GM18526 (cell line): Measurements from ENCODE around the gene HTT.

ENCODE experiments used
- POLR2A ChIP-seq: IDR thresholded peaks from 3 replicates; pipeline ENCODE4 v1.6.1; 2011; ENCODE audit not compliant: insufficient read length; ENCODE audit errors: extremely low read depth

HTT gene

GRCh38 chr4:3232001-3232400, 157.5 kb downstream of the HTT start:
- TF ChIP-seq POLR2A, result no peak

GRCh38 chr4:3232871-3233271, 158.4 kb downstream of the HTT start:
- no peak for TF ChIP-seq POLR2A

GRCh38 chr4:3233391-3234071, 159.1 kb downstream of the HTT start:
- TF ChIP-seq POLR2A, result no peak

GRCh38 chr4:3234171-3235029, 159.9 kb downstream of the HTT start:
- no peak for TF ChIP-seq POLR2A

- TF ChIP-seq POLR2A, result no peak
Measured at GRCh38 chr4:3235030-3235345, 160.5 kb downstream of the HTT start.

- no peak for TF ChIP-seq POLR2A
Measured at GRCh38 chr4:3235581-3235980, 161.1 kb downstream of the HTT start.

GRCh38 chr4:3236326-3236878, 161.9 kb downstream of the HTT start:
- TF ChIP-seq POLR2A, result no peak

GRCh38 chr4:3237266-3237665, 162.8 kb downstream of the HTT start:
- TF ChIP-seq POLR2A, result no peak

GRCh38 chr4:3237712-3238560, 163.5 kb downstream of the HTT start:
- no peak for TF ChIP-seq POLR2A

- TF ChIP-seq POLR2A, result no peak
Measured at GRCh38 chr4:3238721-3239120, 164.2 kb downstream of the HTT start.

- TF ChIP-seq POLR2A, result no peak
Measured at GRCh38 chr4:3239303-3239702, 164.8 kb downstream of the HTT start.

GRCh38 chr4:3239998-3240920, 165.8 kb downstream of the HTT start:
- TF ChIP-seq POLR2A, result no peak

- TF ChIP-seq POLR2A, result no peak
Measured at GRCh38 chr4:3240936-3241522, 166.5 kb downstream of the HTT start.

- no peak for TF ChIP-seq POLR2A
Measured at GRCh38 chr4:3241898-3242524, 167.5 kb downstream of the HTT start.

- TF ChIP-seq POLR2A, result no peak
Measured at GRCh38 chr4:3243136-3243780, 168.8 kb downstream of the HTT start.
